SJSA1 (cell line): ENCODE data around the gene TBC1D23. TPM values are rescaled to one million over a fixed set of nuclear protein-coding genes. Genes with fewer than 3 reads are reported as not detected.
"Not testable (repeated sequence)": the region's sequence is repeated elsewhere in the genome, so short reads cannot be mapped to it uniquely, and the experiment has no call there.

Experiments
- DNase-seq, 2 experiments: peaks; one replicate each; pipeline ENCODE4 v3.0.0-alpha.2; 2015 to 2020; ENCODE audit warnings: low spot score in 2 of 2, low read depth in 1 of 2
- H3K27ac ChIP-seq: fragments of 250-450 bp; sonication (Bioruptor Pico); 2 replicates; pipeline ENCODE4 v1.5.1; 2020; ENCODE audit warnings: mild to moderate bottlenecking, moderate library complexity
- H3K27me3 ChIP-seq: fragments of 250-450 bp; sonication (Bioruptor Pico); replicated peaks from 2 replicates; pipeline ENCODE4 v1.5.1; 2020; ENCODE audit warnings: mild to moderate bottlenecking, moderate library complexity
- H3K36me3 ChIP-seq: fragments of 250-450 bp; sonication (Bioruptor Pico); 2 replicates; pipeline ENCODE4 v1.5.1; 2020; ENCODE audit warnings: mild to moderate bottlenecking
- H3K4me1 ChIP-seq: fragments of 250-450 bp; sonication (Bioruptor Pico); replicated peaks from 2 replicates; pipeline ENCODE4 v1.6.1; 2021; ENCODE audit warnings: mild to moderate bottlenecking
- H3K4me3 ChIP-seq: fragments of 250-450 bp; sonication (Bioruptor Pico); 2 replicates; pipeline ENCODE4 v1.5.1; 2020; ENCODE audit warnings: mild to moderate bottlenecking
- H3K9me3 ChIP-seq: fragments of 250-450 bp; sonication (Bioruptor Pico); replicated peaks from 2 replicates; pipeline ENCODE4 v1.5.1; 2020; ENCODE audit warnings: mild to moderate bottlenecking
- total RNA-seq: library from RNA; depleted of rRNA; stranded (reverse); fragments of >200 nt; shearing (Covaris generic); gene quantifications from 2 replicates; pipeline ENCODE4 v1.2.3, GENCODE V29; 2014

TBC1D23 gene
- total RNA-seq, 1 experiment from 2014 or later = 35.3 TPM

GRCh38 chr3:100264242-100264641 lies 3.5 kb downstream of the TBC1D23 start:
- H3K27me3 ChIP-seq = no peaks in the 10 kb centered on the region
- DNase-seq = no peak
- H3K4me3 ChIP-seq = no peak overlapping the region
- H3K36me3 ChIP-seq = peaks cover 3% of the 10 kb centered on the region; the same call in 1 of the 2 replicates
- H3K9me3 ChIP-seq = no peaks in the 10 kb centered on the region
- peaks cover 28% of the 10 kb centered on the region for H3K4me1 ChIP-seq
- no peak overlapping the region for H3K27ac ChIP-seq

- Histone ChIP-seq H3K4me1 (peaks cover 33% of the 10 kb centered on the region), H3K27me3 (no peaks in the 10 kb centered on the region), H3K36me3 (peaks cover 3% of the 10 kb centered on the region; the same call in 1 of the 2 replicates), H3K4me3 (no peak overlapping the region), H3K27ac (no peak overlapping the region), H3K9me3 (no peaks in the 10 kb centered on the region)
- no peak for DNase-seq
These were observed 4.2 kb downstream of the TBC1D23 start for GRCh38 chr3:100265016-100265415.

GRCh38 chr3:100266531-100266930 lies 5.7 kb downstream of the TBC1D23 start:
- peaks cover 33% of the 10 kb centered on the region for H3K4me1 ChIP-seq
- H3K27ac ChIP-seq = no peak overlapping the region
- no peaks in the 10 kb centered on the region for H3K36me3 ChIP-seq
- no peaks in the 10 kb centered on the region for H3K9me3 ChIP-seq
- H3K4me3 ChIP-seq = no peak overlapping the region
- DNase-seq = no peak
- H3K27me3 ChIP-seq = no peaks in the 10 kb centered on the region

- no peaks in the 10 kb centered on the region for H3K9me3 ChIP-seq
- H3K36me3 ChIP-seq = no peaks in the 10 kb centered on the region
- H3K4me1 ChIP-seq = peaks cover 28% of the 10 kb centered on the region
- H3K4me3 ChIP-seq = no peak overlapping the region
- no peaks in the 10 kb centered on the region for H3K27me3 ChIP-seq
- no peak for DNase-seq
- no peak overlapping the region for H3K27ac ChIP-seq
These were observed 7.4 kb downstream of the TBC1D23 start for GRCh38 chr3:100268156-100268555.

GRCh38 chr3:100269001-100269400 lies 8.2 kb downstream of the TBC1D23 start:
- Histone ChIP-seq H3K27me3 (no peaks in the 10 kb centered on the region), H3K9me3 (no peaks in the 10 kb centered on the region), H3K4me1 (peaks cover 28% of the 10 kb centered on the region)

GRCh38 chr3:100269410-100270214 lies 8.8 kb downstream of the TBC1D23 start:
- no peaks in the 10 kb centered on the region for H3K27me3 ChIP-seq
- peaks cover 28% of the 10 kb centered on the region for H3K4me1 ChIP-seq
- H3K27ac ChIP-seq = peak overlapping the region; percentile 64
- H3K9me3 ChIP-seq = no peaks in the 10 kb centered on the region
- H3K36me3 ChIP-seq = no peaks in the 10 kb centered on the region
- no peak overlapping the region for H3K4me3 ChIP-seq
- peak; percentile 70 to 82 for DNase-seq

More at GRCh38 chr3:100269001-100269400, 8.2 kb downstream of the TBC1D23 start:
- Histone ChIP-seq H3K27ac (peak overlapping the region; percentile 64), H3K4me3 (no peak overlapping the region), H3K36me3 (no peaks in the 10 kb centered on the region)
- no peak for DNase-seq

GRCh38 chr3:100270215-100270583 lies 9.4 kb downstream of the TBC1D23 start:
- H3K27ac ChIP-seq = peak overlapping the region; percentile 54
- DNase-seq = no peak
- H3K4me3 ChIP-seq = no peak overlapping the region
- no peaks in the 10 kb centered on the region for H3K9me3 ChIP-seq
- H3K4me1 ChIP-seq = peaks cover 28% of the 10 kb centered on the region
- no peaks in the 10 kb centered on the region for H3K36me3 ChIP-seq
- H3K27me3 ChIP-seq = no peaks in the 10 kb centered on the region

- H3K9me3 ChIP-seq = no peaks in the 10 kb centered on the region
- no peaks in the 10 kb centered on the region for H3K27me3 ChIP-seq
- H3K27ac ChIP-seq = no peak overlapping the region
- no peaks in the 10 kb centered on the region for H3K36me3 ChIP-seq
- H3K4me1 ChIP-seq = peaks cover 28% of the 10 kb centered on the region
- H3K4me3 ChIP-seq = no peak overlapping the region
- DNase-seq = no peak
These were observed 10.7 kb downstream of the TBC1D23 start for GRCh38 chr3:100271522-100271921.

GRCh38 chr3:100272797-100273611 lies 12.2 kb downstream of the TBC1D23 start:
- peaks cover 25% of the 10 kb centered on the region for H3K4me1 ChIP-seq
- not testable (repeated sequence) for H3K9me3 ChIP-seq, H3K27me3 ChIP-seq, H3K4me3 ChIP-seq, DNase-seq, H3K36me3 ChIP-seq, H3K27ac ChIP-seq

GRCh38 chr3:100274361-100274760 lies 13.6 kb downstream of the TBC1D23 start:
- Histone ChIP-seq H3K4me1 (peaks cover 11% of the 10 kb centered on the region), H3K36me3 (no peaks in the 10 kb centered on the region), H3K27me3 (no peaks in the 10 kb centered on the region), H3K9me3 (no peaks in the 10 kb centered on the region), H3K4me3 (no peak overlapping the region), H3K27ac (no peak overlapping the region)
- no peak for DNase-seq

- Histone ChIP-seq H3K9me3 (no peaks in the 10 kb centered on the region), H3K4me1 (no peaks in the 10 kb centered on the region), H3K27me3 (no peaks in the 10 kb centered on the region), H3K4me3 (no peak overlapping the region), H3K36me3 (peaks cover 5% of the 10 kb centered on the region; the same call in 1 of the 2 replicates), H3K27ac (no peak overlapping the region)
- no peak for DNase-seq
These were observed 16.5 kb downstream of the TBC1D23 start for GRCh38 chr3:100277255-100277800.

GRCh38 chr3:100278910-100279309 lies 18.1 kb downstream of the TBC1D23 start:
- H3K27me3 ChIP-seq = no peaks in the 10 kb centered on the region
- no peak for DNase-seq
- H3K36me3 ChIP-seq = peaks cover 10% of the 10 kb centered on the region
- H3K27ac ChIP-seq = no peak overlapping the region
- H3K9me3 ChIP-seq = no peaks in the 10 kb centered on the region
- no peak overlapping the region for H3K4me3 ChIP-seq
- H3K4me1 ChIP-seq = no peaks in the 10 kb centered on the region

GRCh38 chr3:100288288-100288894 lies 27.6 kb downstream of the TBC1D23 start:
- Histone ChIP-seq H3K4me1 (no peaks in the 10 kb centered on the region), H3K36me3 (peaks cover 27% of the 10 kb centered on the region), H3K9me3 (no peaks in the 10 kb centered on the region), H3K27me3 (no peaks in the 10 kb centered on the region), H3K4me3 (no peak overlapping the region), H3K27ac (no peak overlapping the region)
- no peak for DNase-seq
